IPS-18c (cell line): Measurements from ENCODE around the gene DNAH17.

Experiments
- H3K4me3 ChIP-seq: 2 replicates; pipeline ENCODE4 v1.7.0; 2013; ENCODE audit warnings: low read depth, mild to moderate bottlenecking, low read length, moderate library complexity; ENCODE audit not compliant: insufficient read depth
- H3K9me3 ChIP-seq: one replicate; pipeline ENCODE4 v1.6.1; 2013; ENCODE audit warnings: mild to moderate bottlenecking, low read length, moderate library complexity; ENCODE audit not compliant: control insufficient read depth, insufficient read depth

The DNAH17 gene

DNA sequence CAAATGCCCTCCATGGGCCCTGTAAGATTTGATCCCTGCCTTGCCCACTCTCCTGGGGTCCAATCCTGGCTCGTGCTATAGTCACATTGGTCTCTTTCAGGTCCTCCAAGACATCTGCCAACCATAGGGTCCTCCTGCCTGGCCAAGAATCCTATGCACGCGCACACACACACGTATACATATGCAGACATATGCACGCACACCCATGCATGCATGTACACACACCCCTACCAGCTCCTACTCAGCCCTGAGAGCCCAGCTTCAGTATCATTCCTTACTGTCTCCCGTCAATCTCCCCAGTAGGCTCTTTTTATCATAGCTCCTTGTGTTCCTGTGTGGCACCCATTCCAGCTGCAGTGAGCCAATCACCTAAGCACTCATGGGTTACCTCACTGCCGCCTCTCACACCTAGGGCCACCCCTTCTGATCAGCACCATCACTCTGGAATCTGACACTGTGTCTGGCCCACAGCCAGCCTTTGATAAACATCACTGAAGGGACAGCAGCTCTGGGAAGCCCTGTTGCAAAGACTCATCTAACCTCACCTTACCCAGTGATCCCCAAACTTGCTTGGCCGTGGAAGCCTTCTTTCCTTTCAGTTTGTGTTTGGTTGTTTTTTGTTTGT, 7.9 kb upstream of the DNAH17 start:
- H3K9me3 ChIP-seq: no peaks in the 10 kb centered on the region
- H3K4me3 ChIP-seq: no peak overlapping the region

DNA sequence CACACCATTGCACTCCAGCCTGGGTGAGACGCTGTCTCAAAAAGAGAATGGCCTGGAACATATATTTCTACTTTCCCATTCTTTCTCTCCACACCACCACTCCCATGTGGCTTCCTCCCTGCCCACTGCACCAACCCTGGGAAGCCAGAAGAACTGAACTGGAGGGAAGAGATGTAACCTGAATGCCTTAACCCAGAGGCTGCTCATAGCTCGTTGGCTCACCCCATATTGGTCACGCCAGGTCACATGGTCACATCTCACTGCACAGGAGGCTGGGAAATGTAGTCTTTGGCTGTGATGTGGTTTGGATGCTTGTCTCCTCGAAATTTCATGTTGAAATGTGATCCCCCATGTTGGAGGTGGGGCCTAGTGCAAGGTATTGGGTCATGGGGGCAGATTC, 5.9 kb upstream of the DNAH17 start:
- H3K4me3 ChIP-seq: no peak overlapping the region

DNA sequence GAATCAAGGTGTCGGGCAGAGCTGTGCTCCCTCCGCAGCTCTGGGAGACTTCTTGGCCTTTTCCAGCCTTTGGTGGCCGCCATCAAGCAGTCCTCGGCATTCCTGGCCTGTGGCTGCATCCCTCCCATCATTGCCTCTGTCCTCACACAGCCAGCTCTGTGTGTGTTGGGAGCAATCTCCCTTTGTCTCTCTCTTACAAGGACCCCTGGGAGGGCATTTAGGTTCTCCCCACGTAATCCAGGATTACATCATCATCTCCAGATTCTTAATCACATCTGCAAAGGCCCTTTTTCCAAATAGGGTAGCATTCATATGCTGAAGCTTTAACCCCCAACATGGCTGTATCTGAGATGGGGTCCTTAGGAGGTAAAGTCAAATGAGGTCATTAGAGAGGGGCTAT, 4.1 kb upstream of the DNAH17 start:
- Histone ChIP-seq H3K9me3 (peaks cover under 1% of the 10 kb centered on the region), H3K4me3 (no peak overlapping the region)

More for the DNA sequence above, 5.9 kb upstream of the DNAH17 start:
- H3K9me3 ChIP-seq: no peaks in the 10 kb centered on the region

DNA sequence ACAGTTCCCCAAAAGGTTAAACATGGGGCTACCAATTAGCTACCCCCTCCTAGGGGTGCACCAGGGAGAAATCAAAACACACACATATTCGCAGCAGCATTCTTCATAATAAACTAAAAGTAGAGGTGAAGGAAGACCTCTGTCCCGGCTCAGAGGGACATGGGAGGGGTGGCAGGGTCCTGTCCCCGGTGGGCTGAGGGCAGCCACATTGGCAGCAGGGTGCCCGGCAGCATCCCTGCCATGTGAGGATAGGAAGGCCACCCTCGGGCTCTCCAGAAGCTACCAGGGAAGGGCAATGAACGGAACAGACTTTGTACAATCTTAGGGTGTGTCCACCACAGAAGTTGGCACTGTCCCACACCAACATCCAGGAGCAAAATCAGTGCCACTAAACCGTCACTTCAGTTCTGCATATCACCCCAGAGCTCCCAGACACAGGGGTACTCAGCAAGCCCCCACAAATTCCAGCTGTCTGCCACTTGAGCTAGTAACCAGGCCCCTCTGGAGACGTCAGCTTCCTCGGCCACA, 3.1 kb upstream of the DNAH17 start:
- H3K9me3 ChIP-seq: peaks cover 2% of the 10 kb centered on the region
- no peak overlapping the region for H3K4me3 ChIP-seq

DNA sequence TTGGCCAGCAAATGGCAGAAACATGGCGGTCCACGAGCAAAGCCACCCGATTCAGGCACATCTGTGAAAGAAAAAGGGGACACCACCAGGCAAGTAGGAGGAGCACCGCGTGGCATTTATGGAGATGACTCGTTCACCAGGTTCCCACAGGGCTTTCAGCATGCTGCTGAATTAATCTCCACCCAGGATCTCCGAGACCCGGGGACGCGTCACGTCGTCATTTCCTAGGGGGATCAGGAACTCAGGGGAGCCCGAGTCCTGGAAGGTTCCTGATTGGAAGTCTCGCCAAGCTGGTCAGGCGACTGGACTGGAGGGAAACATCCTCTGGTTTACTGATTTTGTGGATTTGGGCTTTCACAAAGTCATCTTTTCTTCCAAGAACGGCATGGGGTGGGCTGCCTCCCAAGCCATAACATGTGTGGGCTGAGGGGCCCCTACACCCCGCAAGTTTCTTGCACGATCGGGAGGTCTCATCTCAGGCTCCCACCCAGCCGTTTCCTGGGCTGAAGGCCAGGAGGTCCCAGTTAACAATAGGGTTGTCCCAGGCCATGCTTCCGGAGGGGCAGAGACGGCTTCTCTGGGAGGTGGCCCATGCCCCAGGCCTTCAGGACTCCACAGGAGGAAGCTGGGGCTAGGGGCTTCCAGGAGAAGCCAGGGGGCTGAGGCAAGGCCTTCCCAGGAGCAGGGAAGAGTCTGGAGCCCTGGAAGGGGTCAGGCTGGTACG, 645 bp downstream of the DNAH17 start:
- H3K9me3 ChIP-seq: peaks cover 2% of the 10 kb centered on the region
- no peak overlapping the region for H3K4me3 ChIP-seq

DNA sequence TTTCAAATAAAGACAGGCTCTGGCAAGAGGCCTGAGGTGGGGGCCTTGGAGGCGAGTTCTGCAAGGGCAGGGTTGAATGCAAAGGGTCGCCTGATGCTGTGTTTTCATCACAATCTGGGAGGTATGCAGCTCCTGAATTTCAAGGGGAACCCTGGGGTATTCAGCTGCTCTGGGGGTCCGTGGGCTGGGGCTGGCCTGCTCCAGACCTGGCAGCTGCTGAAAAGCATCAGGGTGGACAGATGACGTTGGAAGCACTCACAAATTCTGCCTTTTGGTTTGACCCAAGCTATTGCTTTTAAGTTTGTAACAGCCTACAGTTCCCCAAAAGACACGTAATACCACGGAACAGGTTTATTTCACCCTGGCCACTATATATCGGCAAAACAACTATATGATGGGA, 1.3 kb downstream of the DNAH17 start:
- H3K4me3 ChIP-seq: no peak overlapping the region
- H3K9me3 ChIP-seq: peaks cover 2% of the 10 kb centered on the region

DNA sequence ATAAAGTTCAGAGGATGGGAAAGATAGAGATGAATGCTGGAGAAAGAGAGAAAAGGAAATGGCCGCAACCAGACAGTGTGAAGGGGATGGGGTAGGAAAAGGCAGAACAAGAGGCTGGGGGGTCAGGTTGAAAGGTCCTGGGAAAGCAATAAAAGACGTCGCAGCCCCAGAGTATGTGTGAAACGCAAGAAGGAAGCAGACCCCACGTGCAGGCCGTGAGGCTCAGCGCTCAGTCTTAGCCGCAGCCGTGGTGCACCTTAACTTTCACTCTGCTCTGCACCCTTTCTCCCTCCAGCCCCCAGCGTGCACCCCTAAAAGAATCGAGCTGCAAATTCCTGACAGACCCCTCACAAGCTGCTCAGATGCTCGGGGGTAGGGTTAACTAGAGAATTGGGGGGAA, 1.9 kb downstream of the DNAH17 start:
- Histone ChIP-seq H3K4me3 (no peak overlapping the region), H3K9me3 (peaks cover 2% of the 10 kb centered on the region)

DNA sequence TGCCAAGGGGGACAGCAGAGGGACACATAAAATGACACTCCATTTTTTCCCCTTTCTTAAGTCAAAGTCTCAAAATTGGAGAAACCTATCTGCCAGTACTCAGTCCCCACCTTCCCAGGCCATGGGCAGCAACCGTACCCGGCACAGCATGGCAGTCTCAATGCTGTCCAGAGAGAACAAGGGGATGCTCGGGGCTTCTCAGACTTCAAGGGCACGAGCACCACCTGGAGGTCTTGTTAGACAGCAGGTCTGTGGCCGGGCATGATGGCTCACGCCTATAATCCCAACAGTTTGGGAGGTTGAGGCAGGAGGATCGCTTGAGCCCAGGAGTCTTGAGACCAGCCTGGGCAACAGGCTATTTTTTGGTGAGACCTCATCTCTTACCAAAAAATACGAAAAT, 3.2 kb downstream of the DNAH17 start:
- H3K9me3 ChIP-seq: peaks cover 2% of the 10 kb centered on the region
- H3K4me3 ChIP-seq: no peak overlapping the region

DNA sequence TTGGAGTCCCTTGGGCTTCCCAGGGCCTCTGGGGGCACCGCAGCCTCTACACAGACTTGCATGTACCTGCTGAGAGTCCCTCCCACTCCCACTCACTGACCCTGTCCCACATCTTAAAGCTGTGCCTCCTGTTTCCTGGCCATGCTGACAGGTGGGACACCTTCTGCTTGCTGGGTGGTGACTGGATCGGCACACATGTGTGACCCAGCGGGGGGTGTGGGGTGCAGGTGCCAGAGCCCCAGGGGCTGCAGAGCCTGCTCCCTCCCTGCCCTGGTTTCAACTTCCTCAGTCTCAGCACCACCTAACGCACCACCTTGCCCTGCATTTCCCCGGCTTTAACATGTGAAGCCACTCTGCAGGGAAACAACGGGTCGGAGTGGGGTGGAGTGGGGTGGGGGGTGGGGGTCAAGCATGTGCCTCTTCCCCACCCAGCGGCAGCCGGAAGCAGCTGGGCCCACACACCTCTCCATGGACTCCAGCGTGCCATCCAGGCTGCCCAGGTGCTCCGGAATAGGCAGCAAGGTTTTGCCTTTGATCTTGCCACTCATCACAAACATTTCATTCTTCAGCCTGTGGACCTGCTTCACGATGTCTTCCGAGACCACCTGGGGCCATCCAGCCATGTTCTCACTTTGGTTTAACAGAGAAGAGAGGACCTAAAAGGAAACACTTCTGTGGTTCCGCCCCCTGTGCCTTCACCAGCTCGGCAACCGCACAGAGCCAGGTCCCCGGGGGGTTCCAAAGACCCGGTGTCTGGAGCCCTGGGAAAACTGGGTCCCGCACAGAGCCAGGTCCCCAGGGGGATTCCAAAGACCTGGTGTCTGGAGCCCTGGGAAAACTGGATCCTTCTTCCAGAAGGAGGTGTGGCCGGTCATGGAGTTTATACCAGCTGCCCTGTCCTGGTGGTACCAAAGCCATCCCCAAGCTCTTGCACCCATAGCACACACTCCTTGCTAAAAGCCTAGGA, 4.7 kb downstream of the DNAH17 start:
- H3K4me3 ChIP-seq: no peak overlapping the region
- H3K9me3 ChIP-seq: peaks cover 2% of the 10 kb centered on the region

DNA sequence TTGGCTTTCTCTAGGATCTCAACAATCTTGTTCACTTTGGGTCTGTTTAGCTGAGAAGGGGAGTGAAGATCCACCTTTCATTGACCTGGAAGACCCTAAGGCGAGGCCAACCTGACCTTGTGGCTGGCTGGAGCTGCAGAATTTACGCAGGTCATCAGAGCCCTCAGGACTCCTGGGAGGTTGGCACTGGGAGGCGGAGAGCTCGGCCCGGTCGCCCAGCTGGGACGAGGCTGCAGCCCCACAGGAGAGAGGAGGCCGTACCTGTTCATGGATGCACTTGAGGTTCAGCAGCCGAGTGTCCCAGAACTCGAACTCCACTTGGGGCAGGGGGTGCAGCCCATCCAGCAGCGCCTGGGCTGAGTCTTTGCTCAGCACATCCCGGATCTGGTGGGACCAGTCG, 5.9 kb downstream of the DNAH17 start:
- Histone ChIP-seq H3K9me3 (peaks cover 2% of the 10 kb centered on the region), H3K4me3 (no peak overlapping the region)

DNA sequence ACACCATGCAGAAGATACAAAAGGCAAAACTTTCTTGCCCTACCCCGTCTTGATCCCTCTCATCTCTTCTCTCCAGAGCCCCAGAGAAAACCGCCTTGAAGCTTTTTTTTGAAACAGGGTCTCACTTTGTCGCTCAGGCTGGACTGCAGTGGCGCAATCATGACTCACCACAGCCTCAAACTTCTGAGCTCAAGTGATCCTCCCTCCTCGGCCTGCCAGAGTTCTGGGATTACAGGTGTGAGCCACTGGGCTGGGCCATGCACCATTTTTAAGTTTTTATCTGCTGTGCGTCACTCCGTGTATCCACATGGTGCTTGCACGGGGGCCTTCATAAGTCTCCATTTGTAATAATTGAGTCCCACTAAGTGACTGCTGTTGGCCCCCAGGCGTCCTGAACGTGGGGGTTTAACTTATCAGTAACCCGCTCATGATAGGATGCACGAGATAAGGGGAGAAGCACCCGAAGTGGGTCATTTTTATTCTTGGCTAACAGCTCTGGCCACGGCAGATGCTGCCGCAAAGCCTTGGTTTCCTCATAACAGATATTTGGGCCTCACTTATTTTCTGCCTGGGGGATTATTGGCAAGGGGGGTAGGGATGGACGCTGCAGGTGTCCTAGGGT, 8.6 kb downstream of the DNAH17 start:
- no peaks in the 10 kb centered on the region for H3K9me3 ChIP-seq
- no peak overlapping the region for H3K4me3 ChIP-seq

DNA sequence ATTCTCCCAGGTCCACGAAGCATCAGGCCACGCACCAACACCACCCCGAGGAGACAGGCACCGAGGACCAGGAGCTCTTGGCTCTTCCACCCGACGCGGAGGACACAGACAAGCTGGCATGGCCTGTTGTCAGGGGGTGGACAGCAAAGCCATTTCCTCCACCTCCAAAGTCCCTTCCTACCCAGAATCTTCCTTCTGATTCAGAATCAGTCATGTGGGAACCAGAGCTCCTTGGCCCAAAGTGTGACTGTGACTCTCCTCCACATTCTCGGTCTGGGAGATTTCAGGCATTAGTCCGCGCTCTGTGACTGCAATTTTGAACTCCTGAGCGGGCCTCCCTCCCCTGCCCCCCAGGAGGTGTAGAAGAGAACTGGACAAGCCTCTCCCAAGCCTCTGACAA, 9.2 kb downstream of the DNAH17 start:
- no peak overlapping the region for H3K4me3 ChIP-seq
- no peaks in the 10 kb centered on the region for H3K9me3 ChIP-seq

DNA sequence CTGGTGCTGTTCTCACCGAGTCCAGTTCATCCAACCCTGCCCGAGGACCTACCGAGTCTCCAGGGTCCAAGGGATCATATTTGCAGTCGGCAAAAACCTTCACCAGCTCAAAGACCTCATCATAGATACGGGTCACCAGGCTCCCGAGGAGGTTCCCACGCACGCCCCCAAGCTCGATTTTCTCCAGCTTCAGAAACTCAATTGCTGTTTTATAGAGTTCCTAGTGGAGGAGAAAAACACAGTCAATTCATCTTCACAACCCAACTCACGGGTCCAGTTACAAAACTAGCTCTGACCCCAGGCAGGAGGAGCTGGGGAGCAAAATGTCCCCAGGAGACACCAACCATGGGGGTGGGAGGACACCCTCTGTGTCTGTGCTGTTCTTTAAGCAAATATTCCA, 10.2 kb downstream of the DNAH17 start:
- no peak overlapping the region for H3K4me3 ChIP-seq
- H3K9me3 ChIP-seq: no peaks in the 10 kb centered on the region

DNA sequence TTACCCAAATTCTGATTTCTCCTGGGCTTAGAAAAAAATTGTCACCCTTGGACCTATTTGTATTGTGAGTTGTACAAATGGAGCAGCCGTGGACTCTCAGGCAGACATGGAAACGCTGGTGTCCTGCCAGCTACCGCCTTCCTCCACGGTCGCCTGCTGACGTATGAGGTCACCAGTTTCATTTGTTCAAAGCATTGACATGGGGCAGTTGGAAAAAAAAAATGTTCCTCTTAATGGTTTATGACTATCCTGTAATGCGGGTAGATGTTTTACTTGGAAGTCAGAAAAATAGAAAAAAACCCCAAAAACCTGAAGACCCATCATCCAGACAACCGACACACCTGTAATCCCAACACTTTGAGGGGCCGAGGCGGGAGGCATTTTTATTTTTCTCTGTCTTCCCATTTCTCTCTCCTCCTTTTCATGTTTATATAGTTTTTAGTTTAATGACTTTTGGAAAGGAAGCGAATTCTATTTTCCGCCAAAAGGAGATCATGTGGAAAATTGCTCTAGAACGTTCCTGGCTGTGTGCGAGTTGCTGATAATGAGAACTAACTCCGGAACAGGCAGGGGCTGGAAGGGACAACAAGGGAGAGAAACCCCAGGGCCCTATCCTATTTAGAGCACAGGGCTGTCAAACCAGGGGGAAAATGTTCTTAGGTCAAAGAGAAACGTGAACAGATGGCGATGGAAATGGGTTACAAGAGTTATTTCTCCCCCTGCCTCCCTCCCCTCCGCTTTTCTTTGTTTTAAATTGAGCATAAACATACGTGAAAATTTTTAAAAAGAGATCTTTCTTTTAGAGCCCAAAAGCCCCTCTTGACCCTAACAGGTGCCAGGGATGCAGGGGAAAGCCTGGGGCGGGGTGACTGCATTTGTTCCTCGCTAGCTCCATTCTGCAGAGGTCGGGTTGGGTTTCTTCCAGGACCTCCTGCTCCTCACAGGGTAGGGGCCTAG, 13.7 kb downstream of the DNAH17 start:
- Histone ChIP-seq H3K4me3 (no peak overlapping the region), H3K9me3 (no peaks in the 10 kb centered on the region)

DNA sequence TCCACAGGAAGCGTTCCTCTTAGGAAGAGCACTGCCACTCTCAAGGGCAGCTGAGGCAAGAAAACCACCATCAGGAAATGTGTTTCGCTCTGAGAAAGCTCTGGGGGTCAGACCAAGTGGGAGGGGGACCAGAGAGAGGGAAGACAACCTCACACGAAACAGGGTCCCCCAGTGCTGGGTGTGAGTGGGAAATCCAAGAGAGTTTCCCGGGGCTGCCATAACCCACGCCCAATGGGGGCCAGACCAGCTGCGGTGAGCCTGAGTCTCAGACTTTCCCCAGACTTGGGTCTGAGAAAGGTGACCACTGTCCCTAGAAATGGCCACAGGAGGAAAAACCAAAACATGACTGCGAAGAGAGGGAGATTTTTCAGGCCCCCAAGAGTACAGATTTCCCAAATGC, 14.5 kb downstream of the DNAH17 start:
- Histone ChIP-seq H3K4me3 (no peak overlapping the region), H3K9me3 (no peaks in the 10 kb centered on the region)

DNA sequence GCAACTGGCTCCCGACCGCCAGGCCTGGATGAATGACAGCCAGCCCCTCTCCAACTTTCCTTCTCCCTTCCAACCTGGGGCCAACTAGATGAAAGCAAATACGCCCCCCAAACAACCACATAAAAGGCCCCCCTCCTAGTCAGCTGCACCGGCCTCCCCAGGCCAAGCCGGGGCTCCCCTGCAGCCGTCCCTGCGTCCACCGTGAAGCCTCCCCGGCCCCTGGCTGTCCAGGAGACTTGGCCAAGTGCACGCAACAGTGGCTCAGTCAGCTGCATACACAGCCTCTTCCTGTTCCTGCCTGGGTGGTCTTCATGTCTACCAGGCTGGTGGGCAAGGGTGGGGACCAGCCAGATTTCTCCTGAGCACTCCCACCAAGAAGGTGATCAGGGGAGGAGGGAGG, 16.0 kb downstream of the DNAH17 start:
- no peaks in the 10 kb centered on the region for H3K9me3 ChIP-seq

More for the DNA sequence above, 16.0 kb downstream of the DNAH17 start:
- H3K4me3 ChIP-seq: no peak overlapping the region
